OCI-LY3 (cell line): ENCODE results near the gene TDRD15.

Experiments used
- EZH2phosphoT487 ChIP-seq: fragments of 200-600 bp; shearing (Covaris generic); IDR thresholded peaks from 2 replicates; pipeline ENCODE4 v1.6.1; 2018; ENCODE audit warnings: antibody characterized with exemption, mixed run types, low read depth
- TF ChIP-seq, protein P1 (sequence below): fragments of 200-600, 300-600 bp; sonication (generic); IDR thresholded peaks from 2 replicates; pipeline ENCODE4 v1.5.1; 2014; ENCODE audit warnings: antibody characterized with exemption, low read length, low read depth

DNA sequence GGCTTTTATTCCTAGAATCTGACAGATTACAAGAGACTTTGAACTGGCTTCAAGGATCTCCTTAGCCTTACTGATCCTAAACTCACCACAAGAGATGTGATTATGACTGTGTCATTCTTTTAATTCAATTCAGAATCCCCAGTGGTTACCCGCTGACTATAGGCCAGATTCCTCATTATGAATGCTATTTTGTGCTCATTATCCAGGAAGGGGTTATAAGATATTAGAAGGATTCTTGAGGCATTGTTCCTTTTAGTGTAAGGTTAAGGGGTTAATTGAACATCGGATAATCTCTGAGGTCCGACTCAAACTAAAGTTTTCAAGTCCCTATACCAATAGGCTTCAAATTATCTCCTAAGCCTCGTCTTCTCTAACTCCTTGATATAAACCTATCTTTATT lies 39.4 kb upstream of the TDRD15 start:
- TF ChIP-seq, protein P1, sequence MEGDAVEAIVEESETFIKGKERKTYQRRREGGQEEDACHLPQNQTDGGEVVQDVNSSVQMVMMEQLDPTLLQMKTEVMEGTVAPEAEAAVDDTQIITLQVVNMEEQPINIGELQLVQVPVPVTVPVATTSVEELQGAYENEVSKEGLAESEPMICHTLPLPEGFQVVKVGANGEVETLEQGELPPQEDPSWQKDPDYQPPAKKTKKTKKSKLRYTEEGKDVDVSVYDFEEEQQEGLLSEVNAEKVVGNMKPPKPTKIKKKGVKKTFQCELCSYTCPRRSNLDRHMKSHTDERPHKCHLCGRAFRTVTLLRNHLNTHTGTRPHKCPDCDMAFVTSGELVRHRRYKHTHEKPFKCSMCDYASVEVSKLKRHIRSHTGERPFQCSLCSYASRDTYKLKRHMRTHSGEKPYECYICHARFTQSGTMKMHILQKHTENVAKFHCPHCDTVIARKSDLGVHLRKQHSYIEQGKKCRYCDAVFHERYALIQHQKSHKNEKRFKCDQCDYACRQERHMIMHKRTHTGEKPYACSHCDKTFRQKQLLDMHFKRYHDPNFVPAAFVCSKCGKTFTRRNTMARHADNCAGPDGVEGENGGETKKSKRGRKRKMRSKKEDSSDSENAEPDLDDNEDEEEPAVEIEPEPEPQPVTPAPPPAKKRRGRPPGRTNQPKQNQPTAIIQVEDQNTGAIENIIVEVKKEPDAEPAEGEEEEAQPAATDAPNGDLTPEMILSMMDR: no peak
- TF ChIP-seq EZH2phosphoT487: no peak
